Aortic smooth muscle cell (primary cell): ENCODE results near the gene RNF44. TPM values are rescaled to one million over a fixed set of nuclear protein-coding genes. Genes with fewer than 3 reads are reported as not detected.

Experiments used
- total RNA-seq: library from RNA; depleted of rRNA; stranded (reverse); fragments of >200 nt; gene quantifications from 2 replicates; pipeline ENCODE4 v1.2.3, GENCODE V29; 2014

Gene RNF44
- total RNA-seq: 1.2 and 2.0 TPM in 2 replicates

DNA sequence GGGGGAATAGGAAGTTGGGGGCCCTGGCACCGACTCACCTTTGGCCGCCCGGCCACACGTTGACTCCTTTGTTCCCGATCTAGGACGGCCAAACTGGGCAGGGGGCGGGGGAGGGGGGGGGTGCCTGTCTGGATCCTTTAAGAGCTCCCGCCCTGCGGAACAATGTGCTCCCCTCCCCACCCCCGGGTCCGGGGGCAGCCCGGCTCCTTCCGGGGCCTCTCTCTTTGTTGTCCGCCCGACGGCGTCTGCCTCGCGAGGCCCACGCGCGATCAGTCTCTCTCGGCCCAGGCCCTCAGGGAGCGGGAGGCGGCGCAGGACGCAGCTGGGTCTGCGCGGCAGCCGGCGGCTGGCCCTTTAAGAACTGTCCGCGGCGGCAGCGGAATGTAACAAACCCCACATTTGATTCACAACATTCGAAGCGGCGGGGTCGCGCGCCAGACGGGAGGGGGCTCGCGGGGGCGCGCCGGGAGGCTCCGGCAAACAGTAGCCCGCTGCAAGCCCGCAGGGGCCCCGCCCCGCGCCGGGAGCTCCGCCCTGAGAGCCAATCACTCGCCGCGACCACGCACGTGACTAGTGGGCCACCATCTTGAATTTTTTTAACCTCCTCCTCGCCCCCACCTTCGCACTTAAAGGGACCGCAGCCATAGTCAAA is at the start of gene RNF44:
Gene RNF44, minus strand, starts transcription at position 501 of the 652 bp plus-strand sequence. CDS start 4,930 bp downstream, outside the sequence.

DNA sequence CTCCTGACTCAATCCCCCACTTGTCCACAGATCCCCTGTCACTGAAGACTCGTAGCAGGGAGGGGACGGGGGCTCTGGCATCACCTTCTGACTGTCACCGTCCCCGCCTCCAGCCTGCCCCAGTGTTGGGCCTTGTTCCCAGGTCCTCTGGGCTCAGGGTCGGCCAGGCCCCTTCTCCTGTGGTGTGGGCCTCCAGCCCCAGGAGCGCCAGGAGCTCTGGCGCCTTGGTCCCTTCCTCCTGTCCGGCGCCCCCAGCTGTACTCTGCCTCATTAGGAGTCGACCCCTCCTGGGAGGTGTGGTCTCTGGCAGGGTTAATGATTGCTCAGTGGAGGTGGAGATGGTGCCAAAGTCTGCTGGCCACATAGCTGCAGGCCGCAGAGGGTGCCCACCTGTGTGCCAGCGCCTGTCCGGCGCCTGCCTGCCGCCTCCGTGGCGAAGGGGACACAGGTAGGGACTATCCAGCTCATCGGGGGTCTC is 11.8 kb upstream of the RNF44 start, which contains the start of gene CDHR2:
Gene CDHR2, plus strand, starts transcription at position 376 of the 478 bp plus-strand sequence. CDS start 16,011 bp downstream, outside the sequence.

Other genes starting within 250 kb of the RNF44 start
- 52.0 and 59.7 TPM in 2 replicates for gene KIAA1191, start 175.6 kb downstream of the RNF44 start, total RNA-seq
- 7.5 and 7.9 TPM in 2 replicates for gene ARL10, start 171.9 kb downstream of the RNF44 start, total RNA-seq
- 8.1 and 17.3 TPM in 2 replicates for gene NOP16, start 148.8 kb downstream of the RNF44 start, total RNA-seq
- 32.6 and 33.9 TPM in 2 replicates for gene HIGD2A, start 148.7 kb downstream of the RNF44 start, total RNA-seq
- gene CLTB, start 120.9 kb downstream of the RNF44 start, total RNA-seq: 155 and 185 TPM in 2 replicates
- 37.9 and 41.2 TPM in 2 replicates for gene FAF2, start 89.0 kb downstream of the RNF44 start, total RNA-seq
- gene CDHR2, start 11.9 kb upstream of the RNF44 start, total RNA-seq: not detected in 2 replicates
- 2.4 and 3.2 TPM in 2 replicates for gene GPRIN1, start 72.8 kb upstream of the RNF44 start, total RNA-seq
- gene SNCB, start 93.1 kb upstream of the RNF44 start, total RNA-seq: 0.12 and 0.13 TPM in 2 replicates
- not detected in 2 replicates for gene EIF4E1B, start 93.3 kb upstream of the RNF44 start, total RNA-seq
- gene TSPAN17, start 110.1 kb upstream of the RNF44 start, total RNA-seq: 36.4 and 41.4 TPM in 2 replicates